K562 (cell line): ENCODE measurements around the gene PPP1R10. TPM values are rescaled to one million over a fixed set of nuclear protein-coding genes. Genes with fewer than 3 reads are reported as not detected.

Experiments
- HLTF ChIP-seq: fragments of 450-650 bp; IDR thresholded peaks from 2 replicates; pipeline ENCODE4 v1.6.1; 2016
- HNRNPK ChIP-seq: fragments of 200-400 bp; formaldehyde crosslinking; IDR thresholded peaks from one replicate; pipeline ENCODE4 v1.6.1; 2018; ENCODE audit warnings: mild to moderate bottlenecking, low read depth, low read length; ENCODE audit not compliant: poor library complexity, severe bottlenecking
- IFI16 ChIP-seq: fragments of 250-450 bp; sonication (Bioruptor Pico); IDR thresholded peaks from 2 replicates; pipeline ENCODE4 v2.1.2; 2022; ENCODE audit warnings: mild to moderate bottlenecking, inconsistent platforms
- MTA2 ChIP-seq: fragments of 450-650 bp; IDR thresholded peaks from 2 replicates; pipeline ENCODE4 v1.6.1; 2016; ENCODE audit warnings: low read depth
- NR1H2 ChIP-seq: sonication (generic); formaldehyde crosslinking; IDR thresholded peaks from 2 replicates; pipeline ENCODE4 v1.4.0; 2020; ENCODE audit warnings: mild to moderate bottlenecking, missing genetic modification reagents
- NR4A1 ChIP-seq, 2 experiments: fragments of 250-450 bp in 1 of 2; fragments of 450-650 bp in 1 of 2; sonication (Bioruptor Pico) in 1 of 2; IDR thresholded peaks; 2 replicates each; pipeline versions ENCODE4 v1.4.0 to v1.6.1; 2016 to 2020; ENCODE audit warnings: mild to moderate bottlenecking in 2 of 2, missing compliant biosample characterization in 1 of 2, missing genetic modification characterization in 1 of 2, moderate library complexity in 1 of 2
- PATZ1 ChIP-seq: fragments of 250-450 bp; sonication (Bioruptor Pico); IDR thresholded peaks from 2 replicates; pipeline ENCODE4 v1.5.0; 2020; ENCODE audit warnings: mild to moderate bottlenecking, borderline replicate concordance
- PCBP1 ChIP-seq: fragments of 200-400 bp; formaldehyde crosslinking; IDR thresholded peaks from 2 replicates; pipeline ENCODE4 v1.6.1; 2018; ENCODE audit warnings: mild to moderate bottlenecking, low read depth, low read length; ENCODE audit not compliant: poor library complexity, severe bottlenecking
- PRDM10 ChIP-seq: fragments of 450-650 bp; IDR thresholded peaks from 2 replicates; pipeline ENCODE4 v1.6.1; 2018; ENCODE audit not compliant: partially characterized antibody
- PRMT5 ChIP-seq: sonication (generic); formaldehyde crosslinking; IDR thresholded peaks from 2 replicates; pipeline ENCODE4 v1.5.0; 2020; ENCODE audit warnings: missing genetic modification reagents
- RUNX1 ChIP-seq: sonication (generic); IDR thresholded peaks from 2 replicates; pipeline ENCODE4 v1.6.1; 2016; ENCODE audit warnings: antibody characterized with exemption, low read depth
- SMC3 ChIP-seq: conservative IDR thresholded peaks from 2 replicates; pipeline ENCODE4 v1.6.1; 2011; ENCODE audit warnings: low read depth, low read length, improper control_type of control experiment; ENCODE audit not compliant: insufficient read depth
- SNAPC5 ChIP-seq: fragments of 250-450 bp; sonication (Bioruptor Pico); IDR thresholded peaks from 2 replicates; pipeline ENCODE4 v1.8.0; 2021; ENCODE audit warnings: moderate library complexity, mild to moderate bottlenecking, inconsistent platforms
- SREBF1 ChIP-seq: fragments of 150-350 bp; IDR thresholded peaks from 2 replicates; pipeline ENCODE4 v1.6.1; 2014; ENCODE audit warnings: antibody characterized with exemption, low read depth, low read length, borderline replicate concordance
- XRCC3 ChIP-seq: fragments of 450-650 bp; IDR thresholded peaks from 2 replicates; pipeline ENCODE4 v1.6.1; 2017; ENCODE audit warnings: mild to moderate bottlenecking, moderate library complexity
- YBX1 ChIP-seq: fragments of 450-650 bp; IDR thresholded peaks from 2 replicates; pipeline ENCODE4 v1.7.1; 2016; ENCODE audit warnings: mild to moderate bottlenecking
- YY1 ChIP-seq, 3 experiments: IDR thresholded peaks; 2 replicates each; pipeline ENCODE4 v1.6.1; 2011; ENCODE audit warnings: low read length in 2 of 3, mild to moderate bottlenecking in 2 of 3, moderate library complexity in 2 of 3, borderline replicate concordance in 1 of 3, control low read depth in 1 of 3, low read depth in 1 of 3; ENCODE audit not compliant: insufficient read depth in 3 of 3, insufficient replicate concordance in 2 of 3, control insufficient read depth in 1 of 3, insufficient read length in 1 of 3; ENCODE audit errors: extremely low read depth in 1 of 3
- ZFP1 ChIP-seq: fragments of 450-650 bp; formaldehyde crosslinking; IDR thresholded peaks from 2 replicates; pipeline ENCODE4 v1.4.0; 2020; ENCODE audit warnings: mild to moderate bottlenecking, mixed read lengths
- ZKSCAN3 ChIP-seq: fragments of 250-450 bp; sonication (Bioruptor Pico); IDR thresholded peaks from 2 replicates; pipeline ENCODE4 v1.4.0; 2020
- ZNF263 ChIP-seq: sonication (generic); formaldehyde crosslinking; IDR thresholded peaks from 2 replicates; pipeline ENCODE4 v1.8.0; 2022; ENCODE audit warnings: mild to moderate bottlenecking, missing genetic modification reagents, borderline replicate concordance
- ZNF280B ChIP-seq: fragments of 250-450 bp; sonication (Bioruptor Pico); IDR thresholded peaks from 2 replicates; pipeline ENCODE4 v1.5.1; 2021; ENCODE audit warnings: mild to moderate bottlenecking
- polyA plus RNA-seq, 8 experiments: library from polyadenylated mRNA; depleted of rRNA in 4 of 8; stranded (reverse) in 5 of 8; unstranded in 3 of 8; fragments of >200 nt; fragmentation: Nextera tagmentation in 2 of 8; fragmentation: Illumina TruSeq in 1 of 8; extraction: Ambion mirVana in 2 of 8; extraction: Trizol in 1 of 8; gene quantifications; 2 replicates each; pipeline versions ENCODE4 v1.2.1 to v1.2.3, GENCODE V29; 2011 to 2014; ENCODE audit warnings: inconsistent platforms in 1 of 8, missing spikeins in 1 of 8
- total RNA-seq, 7 experiments: library from RNA; depleted of rRNA in 6 of 7; stranded (reverse); fragments of >200 nt in 6 of 7; fragmentation: Illumina TruSeq in 2 of 7; extraction: Trizol in 2 of 7; gene quantifications; 2 replicates each; pipeline versions ENCODE4 v1.2.1 to v1.2.3, GENCODE V29; 2011 to 2021; ENCODE audit warnings: low replicate concordance in 1 of 7

PPP1R10 gene
- total and polyA plus RNA-seq, 9 of the 15 experiments (the other 6 are each of a cell fraction or from before 2014, with no cell fraction given), result 14.1 to 65.5 (median 32.6) TPM

GRCh38 chr6:30571075-30571761 is 45.8 kb downstream of the PPP1R10 start, which contains the start of gene ABCF1 (continued):
- no peak for TF ChIP-seq ZNF280B
- peak; percentile 80 for TF ChIP-seq PCBP1
- no peak for TF ChIP-seq NR4A1 (CRISPR knock-in tag; IDR thresholded peaks at IDR 0.05)
- no peak for TF ChIP-seq NR4A1 (tag; IDR thresholded peaks at IDR 0.05)
- TF ChIP-seq MTA2, result no peak; the same call in 1 of the 2 replicates
- peak; percentile 74 for TF ChIP-seq PRDM10
- TF ChIP-seq SNAPC5, result no peak
- peak; percentile 41 for TF ChIP-seq HLTF
- no peak for TF ChIP-seq PRMT5 (CRISPR knock-in tag)
- TF ChIP-seq ZKSCAN3, result no peak
- no peak for TF ChIP-seq XRCC3
- no peak for TF ChIP-seq IFI16
- peak; percentile 24 for TF ChIP-seq HNRNPK
- no peak for TF ChIP-seq PATZ1
- no peak for TF ChIP-seq RUNX1
- no peak for TF ChIP-seq NR1H2 (CRISPR knock-in tag)
- TF ChIP-seq YY1 (IDR thresholded peaks at IDR 0.05; ENCODE audit: borderline replicate concordance in 1 of 3, control insufficient read depth in 1 of 3, extremely low read depth in 1 of 3, insufficient read depth in 3 of 3, insufficient read length in 1 of 3, insufficient replicate concordance in 2 of 3, low read depth in 1 of 3, low read length in 2 of 3), result peak; percentile 61 to 95 (median 91)
- TF ChIP-seq SMC3, result no peak
- TF ChIP-seq ZFP1 (CRISPR knock-in tag), result no peak
- no peak for TF ChIP-seq YBX1
- TF ChIP-seq ZNF263, result peak; percentile 12; the same call in 1 of the 2 replicates
- no peak for TF ChIP-seq SREBF1
